ENCODE data around the gene FCGBP. TPM values are rescaled to one million over a fixed set of nuclear protein-coding genes. Genes with fewer than 3 reads are reported as not detected.

The FCGBP gene
- total and polyA plus RNA-seq, 2 of the 4 experiments (the other 2 are of a cell fraction), result under 0.01 to 0.03 TPM

DNA sequence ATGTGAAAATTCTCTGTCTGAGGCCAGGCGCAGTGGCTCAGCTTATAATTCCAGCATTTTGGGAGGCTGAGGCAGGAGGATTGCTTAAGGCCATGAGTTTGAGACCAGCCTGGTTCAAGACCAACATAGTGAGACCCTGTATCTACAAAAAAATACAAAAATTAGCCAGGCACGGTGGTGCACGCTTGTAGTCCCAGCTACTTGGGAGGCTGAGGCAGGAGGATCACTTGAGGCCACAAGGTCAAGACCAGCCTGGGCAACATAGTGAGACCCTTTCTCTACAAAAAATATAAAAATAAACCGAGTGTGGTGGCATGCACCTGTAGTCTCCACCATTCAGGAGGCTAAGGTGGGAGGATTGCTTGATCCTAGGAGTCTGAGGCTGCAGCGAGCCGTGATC lies 2.2 kb upstream of the FCGBP start:
- intact Hi-C loops (cut with micrococcal nuclease) (no loop called here), in situ Hi-C loops (cut with MboI; ENCODE audit: low sequenced_read_pairs) (no loop called here), dilution Hi-C loops (cut with HindIII; ENCODE audit: low sequenced_read_pairs, unreplicated experiment) (no loop called here)
- no peaks in the 10 kb centered on the region for H3K36me3 ChIP-seq (ENCODE audit: control insufficient read depth, insufficient read depth, low read length)
- POLR2A ChIA-PET (ENCODE audit: unreplicated experiment), result no interaction called here
- TF ChIP-seq CEBPB (IDR thresholded peaks at IDR 0.05; ENCODE audit: low read depth, low read length) (no peak), RAD21 (IDR thresholded peaks at IDR 0.05; ENCODE audit: low read length) (no peak), POLR2A (IDR thresholded peaks at IDR 0.05; ENCODE audit: low read depth, low read length) (no peak), CHD1 (IDR thresholded peaks at IDR 0.05; ENCODE audit: low read depth, low read length) (no peak), MAFK (IDR thresholded peaks at IDR 0.05; ENCODE audit: low read depth, low read length) (no peak)
- TF ChIP-seq, protein P1, sequence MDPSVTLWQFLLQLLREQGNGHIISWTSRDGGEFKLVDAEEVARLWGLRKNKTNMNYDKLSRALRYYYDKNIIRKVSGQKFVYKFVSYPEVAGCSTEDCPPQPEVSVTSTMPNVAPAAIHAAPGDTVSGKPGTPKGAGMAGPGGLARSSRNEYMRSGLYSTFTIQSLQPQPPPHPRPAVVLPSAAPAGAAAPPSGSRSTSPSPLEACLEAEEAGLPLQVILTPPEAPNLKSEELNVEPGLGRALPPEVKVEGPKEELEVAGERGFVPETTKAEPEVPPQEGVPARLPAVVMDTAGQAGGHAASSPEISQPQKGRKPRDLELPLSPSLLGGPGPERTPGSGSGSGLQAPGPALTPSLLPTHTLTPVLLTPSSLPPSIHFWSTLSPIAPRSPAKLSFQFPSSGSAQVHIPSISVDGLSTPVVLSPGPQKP (IDR thresholded peaks at IDR 0.05; ENCODE audit: borderline replicate concordance, low read depth, low read length), result no peak
- H4K8ac ChIP-seq (ENCODE audit: low read depth in 2 of 2, low read length in 2 of 2), result no peak overlapping the region
- no peak overlapping the region for H2BK120ac ChIP-seq (ENCODE audit: low read depth, low read length)
- no peak overlapping the region for H3K27ac ChIP-seq (ENCODE audit: insufficient read depth, low read length)
- H2AFZ ChIP-seq (replicated peaks; ENCODE audit: low read length, poor library complexity), result no peak overlapping the region
- H3K4me2 ChIP-seq (ENCODE audit: low read depth, low read length), result no peak overlapping the region
- H3K9ac ChIP-seq (ENCODE audit: low read depth, low read length), result no peak overlapping the region
- H2AK5ac ChIP-seq (ENCODE audit: low read depth, low read length), result no peak overlapping the region
- H3K4me1 ChIP-seq (ENCODE audit: control insufficient read depth, insufficient read depth, low read length), result no peaks in the 10 kb centered on the region
- no peak overlapping the region for H2BK15ac ChIP-seq (ENCODE audit: low read depth, low read length)
- H3K27me3 ChIP-seq (ENCODE audit: control insufficient read depth, insufficient read depth, low read length), result no peaks in the 10 kb centered on the region
- H3K56ac ChIP-seq (ENCODE audit: extremely low read depth, insufficient read depth, low read length), result no peak overlapping the region
- H4K20me1 ChIP-seq (ENCODE audit: insufficient read depth, low read length), result no peaks in the 10 kb centered on the region
- CTCF ChIA-PET, result no interaction called here
- H4K91ac ChIP-seq (ENCODE audit: insufficient read depth, low read depth, low read length), result no peak overlapping the region
- no peak overlapping the region for H2BK20ac ChIP-seq (ENCODE audit: low read depth, low read length)
- H3K9me1 ChIP-seq (ENCODE audit: insufficient read depth, low read length), result no peaks in the 10 kb centered on the region
- DNase-seq (no peak), ATAC-seq (ENCODE audit: low read depth) (no peak)
- H2BK5ac ChIP-seq (ENCODE audit: low read depth, low read length, poor library complexity, severe bottlenecking), result no peak overlapping the region
- no peak overlapping the region for H4K5ac ChIP-seq (ENCODE audit: low read depth, low read length)
- no TSS peak for BruUV-seq (replicated peaks)
- H2AK9ac ChIP-seq (replicated peaks; ENCODE audit: low read depth, low read length, poor library complexity), result no peak overlapping the region
- H3K79me1 ChIP-seq (ENCODE audit: low read depth in 1 of 2, low read length in 2 of 2), result no peaks in the 10 kb centered on the region
- no peak overlapping the region for H3K18ac ChIP-seq (ENCODE audit: low read depth, low read length)
- no peak overlapping the region for H3K4me3 ChIP-seq (ENCODE audit: insufficient read depth, low read depth, low read length)
- no peak overlapping the region for H3K14ac ChIP-seq (replicated peaks; ENCODE audit: low read depth, low read length)
- H3K23ac ChIP-seq (ENCODE audit: low read depth, low read length), result no peak overlapping the region
- H3K9me3 ChIP-seq (ENCODE audit: control insufficient read depth, insufficient read depth, low read length), result no peaks in the 10 kb centered on the region
- whole genome bisulfite sequencing, 2 experiments (ENCODE audit: extremely low coverage in 2 of 2, insufficient read length in 1 of 2), result 100% methylated on average over 2 of the region's 6 CpGs; no CpG with 5 or more reads in 1 of the 2 experiments
- H3K4ac ChIP-seq (ENCODE audit: low read depth, low read length), result no peak overlapping the region

Data from IMR-90 (cell line).